CD4-positive, CD25-positive, alpha-beta regulatory T cell (primary cell): ENCODE measurements around the gene LEMD3. TPM values are rescaled to one million over a fixed set of nuclear protein-coding genes. Genes with fewer than 3 reads are reported as not detected.

ENCODE experiments used
- ATAC-seq, 2 donors: fragments of 150-1000 bp; cut with Tn5 transposase; one replicate each; pipeline ENCODE4 v1.10.0; 2021; ENCODE audit warnings: low read depth in 2 of 2, moderate number of reproducible peaks in 2 of 2, moderate library complexity in 1 of 2
- DNase-seq, 3 donors: peaks; one replicate each; pipeline versions ENCODE4 v3.0.0 to v3.0.0-alpha.2; 2012 to 2022; ENCODE audit warnings: mixed read lengths in 1 of 3
- H3K27ac ChIP-seq: one replicate; pipeline ENCODE4 v1.7.0; 2013; ENCODE audit warnings: mild to moderate bottlenecking, low read length; ENCODE audit not compliant: insufficient read depth, poor library complexity, severe bottlenecking
- H3K27me3 ChIP-seq: one replicate; pipeline ENCODE4 v1.7.0; 2013; ENCODE audit warnings: low read length; ENCODE audit not compliant: control insufficient read depth, insufficient read depth
- H3K36me3 ChIP-seq: one replicate; pipeline ENCODE4 v1.7.0; 2013; ENCODE audit warnings: mild to moderate bottlenecking, low read length, moderate library complexity; ENCODE audit not compliant: control insufficient read depth, insufficient read depth
- H3K4me1 ChIP-seq: 2 replicates; pipeline ENCODE4 v1.7.0; 2013; ENCODE audit warnings: mild to moderate bottlenecking, low read length; ENCODE audit not compliant: insufficient read depth, control insufficient read depth, poor library complexity, severe bottlenecking
- H3K4me3 ChIP-seq: one replicate; pipeline ENCODE4 v1.7.0; 2013; ENCODE audit warnings: low read depth, mild to moderate bottlenecking, low read length, moderate library complexity
- H3K9me3 ChIP-seq, 2 experiments: 1 replicate in 1 of 2; 2 replicates in 1 of 2; pipeline ENCODE4 v1.7.0; 2013; ENCODE audit warnings: low read length in 2 of 2, mild to moderate bottlenecking in 1 of 2, moderate library complexity in 1 of 2; ENCODE audit not compliant: control insufficient read depth in 2 of 2
- H3K27ac Mint-ChIP-seq, 3 donors: one replicate each; pipeline ENCODE4 v1.8.0; 2020 to 2022; ENCODE audit warnings: mild to moderate bottlenecking in 3 of 3, mixed read lengths in 3 of 3, moderate library complexity in 2 of 3
- H3K27me3 Mint-ChIP-seq: one replicate; pipeline ENCODE4 v1.8.0; 2022; ENCODE audit warnings: mild to moderate bottlenecking, mixed read lengths
- H3K36me3 Mint-ChIP-seq: one replicate; pipeline ENCODE4 v1.8.0; 2020; ENCODE audit warnings: mixed read lengths
- H3K4me1 Mint-ChIP-seq, 4 donors: one replicate each; pipeline ENCODE4 v1.8.0; 2020 to 2022; ENCODE audit warnings: mixed read lengths in 4 of 4, mild to moderate bottlenecking in 1 of 4
- H3K4me3 Mint-ChIP-seq, 4 donors: one replicate each; pipeline ENCODE4 v1.8.0; 2020 to 2022; ENCODE audit warnings: mild to moderate bottlenecking in 4 of 4, mixed read lengths in 4 of 4, moderate library complexity in 3 of 4
- H3K9me3 Mint-ChIP-seq, 7 donors: one replicate each; pipeline ENCODE4 v1.8.0; 2020 to 2022; ENCODE audit warnings: mixed read lengths in 7 of 7, mild to moderate bottlenecking in 3 of 7, moderate library complexity in 2 of 7
- polyA plus RNA-seq, 4 donors: library from polyadenylated mRNA; unstranded; fragments of 300-500 nt; fragmentation: Illumina TruSeq; gene quantifications; one replicate each; pipeline ENCODE4 v1.2.3, GENCODE V29; 2021
- total RNA-seq: library from RNA; stranded (reverse); gene quantifications from one replicate; pipeline ENCODE4 v1.2.3, GENCODE V29; 2022

The LEMD3 gene
- total and polyA plus RNA-seq, 5 donors from 2014 or later: 31.4 to 68.9 (median 37.4) TPM

DNA sequence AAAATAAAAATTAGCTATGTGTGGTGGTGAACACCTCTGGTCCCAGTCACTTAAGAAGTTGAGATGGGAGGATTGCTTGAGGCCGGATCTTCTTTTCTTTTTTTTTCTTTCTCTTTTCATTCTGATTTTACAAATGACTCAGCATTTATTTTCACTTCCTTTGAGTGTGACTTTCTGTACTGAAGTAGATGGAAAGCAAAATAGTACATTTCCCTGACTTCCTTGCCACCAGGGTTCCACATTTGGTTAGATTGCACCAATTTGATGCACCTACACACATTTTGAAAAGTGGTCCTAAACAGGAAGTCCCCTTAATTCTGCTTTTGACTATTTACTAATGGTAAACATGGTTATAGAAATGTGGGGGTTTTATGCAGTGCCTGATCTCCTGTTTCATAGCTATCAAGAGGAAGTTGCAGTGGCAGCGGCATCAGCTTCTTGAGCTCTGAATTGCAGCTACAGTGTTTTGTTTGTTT, 13.0 kb upstream of the LEMD3 start:
- Mint-ChIP-seq H3K9me3 (peaks cover 0 to 5% (median 0%) of the 10 kb centered on the region in 7 donors), H3K4me3 (peak overlapping the region; percentile 5 to 56 (median 28))
- peak overlapping the region; percentile 66 for H3K27ac ChIP-seq

DNA sequence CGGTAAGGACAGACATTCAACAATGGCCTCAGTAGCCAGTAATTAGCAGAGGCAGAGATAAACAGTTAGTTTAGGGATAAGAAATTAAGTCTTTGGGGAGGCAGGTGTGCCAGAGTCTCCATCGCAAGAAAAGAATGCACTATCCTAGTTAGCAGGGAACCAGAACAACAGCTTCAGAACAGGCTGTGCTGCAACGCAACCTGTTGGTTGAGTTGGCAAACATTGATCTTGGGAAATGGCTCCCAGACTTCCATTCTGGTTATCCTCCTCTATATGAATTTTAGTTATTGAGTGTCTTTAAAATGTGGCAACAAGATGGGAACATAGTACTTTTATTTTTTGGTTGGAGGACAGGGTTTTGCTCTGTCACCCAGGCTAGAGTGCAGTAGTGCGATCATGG, 12.3 kb upstream of the LEMD3 start:
- Mint-ChIP-seq H3K36me3 (no peaks in the 10 kb centered on the region), H3K4me3 (peak overlapping the region in 3 of 4 donors; percentile 5 to 56 (median 7)), H3K27ac (peak overlapping the region; percentile 23 to 83 (median 66)), H3K27me3 (peaks cover 21% of the 10 kb centered on the region), H3K9me3 (peaks cover 0 to 5% (median 0%) of the 10 kb centered on the region in 7 donors), H3K4me1 (peaks cover 12 to 17% (median 15%) of the 10 kb centered on the region in 4 donors)
- H3K36me3 ChIP-seq: no peaks in the 10 kb centered on the region
- H3K27ac ChIP-seq: peak overlapping the region; percentile 66
- no peaks in the 10 kb centered on the region for H3K9me3 ChIP-seq
- ATAC-seq (no peak), DNase-seq (no peak)
- H3K4me3 ChIP-seq: peak overlapping the region; percentile 61
- peaks cover 11% of the 10 kb centered on the region for H3K4me1 ChIP-seq
- peaks cover 6% of the 10 kb centered on the region for H3K27me3 ChIP-seq

More for the DNA sequence above, 13.0 kb upstream of the LEMD3 start:
- Histone ChIP-seq H3K27me3 (peaks cover 7% of the 10 kb centered on the region), H3K4me1 (peaks cover 11% of the 10 kb centered on the region), H3K4me3 (peak overlapping the region; percentile 61), H3K9me3 (no peaks in the 10 kb centered on the region), H3K36me3 (no peaks in the 10 kb centered on the region)
- ATAC-seq (peak; percentile 63 to 76), DNase-seq (peak in 2 of 3 donors; percentile 61 to 83)
- peaks cover 12 to 17% (median 15%) of the 10 kb centered on the region in 4 donors for H3K4me1 Mint-ChIP-seq
- peaks cover 22% of the 10 kb centered on the region for H3K27me3 Mint-ChIP-seq
- no peaks in the 10 kb centered on the region for H3K36me3 Mint-ChIP-seq
- H3K27ac Mint-ChIP-seq: peak overlapping the region; percentile 23 to 83 (median 66)

DNA sequence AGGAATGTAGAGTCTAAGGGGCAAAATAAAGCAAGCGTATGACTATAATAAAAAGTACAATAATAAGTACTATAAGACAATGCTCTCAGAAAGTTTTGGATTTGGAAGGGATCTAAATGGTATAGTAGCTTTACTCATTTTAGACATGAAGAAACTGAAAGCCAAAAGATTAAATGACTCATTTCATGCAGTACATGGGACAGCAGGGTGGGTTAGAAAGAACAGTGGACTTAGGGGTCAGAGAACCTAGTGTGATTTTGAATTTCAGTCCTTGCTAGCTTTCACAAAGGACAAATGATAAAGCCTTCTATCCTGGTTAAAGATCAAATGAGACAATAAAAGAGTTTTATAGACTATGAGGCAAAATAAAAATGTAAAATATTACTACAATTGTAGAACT, 6.8 kb upstream of the LEMD3 start:
- DNase-seq (no peak), ATAC-seq (no peak)
- H3K36me3 ChIP-seq: no peaks in the 10 kb centered on the region
- H3K27me3 ChIP-seq: peaks cover 14% of the 10 kb centered on the region
- Mint-ChIP-seq H3K36me3 (no peaks in the 10 kb centered on the region), H3K27me3 (peaks cover 38% of the 10 kb centered on the region), H3K9me3 (peaks cover 0 to 5% (median 0%) of the 10 kb centered on the region in 7 donors), H3K4me3 (no peak overlapping the region), H3K4me1 (peaks cover 0 to 11% (median under 1%) of the 10 kb centered on the region in 4 donors), H3K27ac (no peak overlapping the region)
- no peaks in the 10 kb centered on the region for H3K9me3 ChIP-seq
- no peaks in the 10 kb centered on the region for H3K4me1 ChIP-seq
- H3K27ac ChIP-seq: no peak overlapping the region
- H3K4me3 ChIP-seq: no peak overlapping the region

DNA sequence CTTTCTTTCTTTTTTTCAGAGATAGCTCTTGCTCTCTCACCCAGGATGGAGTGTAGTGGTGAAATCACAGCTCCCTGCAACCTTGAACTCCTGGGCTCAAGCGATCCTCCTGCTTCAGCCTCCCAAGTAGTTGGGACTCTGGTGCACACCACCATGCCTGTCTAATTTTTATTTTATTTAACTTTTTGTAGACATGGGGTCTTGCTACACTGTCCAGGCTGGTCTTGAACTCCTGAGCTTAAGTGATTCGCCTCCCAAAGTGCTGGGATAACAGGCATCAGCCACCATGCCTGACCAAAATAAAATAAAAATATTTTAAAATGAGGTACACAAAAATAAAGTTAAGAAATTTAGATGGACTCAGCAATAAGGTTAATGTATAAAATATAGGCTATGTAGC, 5.1 kb upstream of the LEMD3 start:
- DNase-seq (no peak), ATAC-seq (no peak)
- H3K4me3 Mint-ChIP-seq: no peak overlapping the region
- H3K36me3 ChIP-seq: no peaks in the 10 kb centered on the region
- H3K27me3 ChIP-seq: peaks cover 14% of the 10 kb centered on the region
- H3K9me3 ChIP-seq: no peaks in the 10 kb centered on the region
- no peak overlapping the region for H3K4me3 ChIP-seq
- peaks cover 11% of the 10 kb centered on the region for H3K4me1 ChIP-seq
- H3K9me3 Mint-ChIP-seq: peaks cover 0 to 5% (median 0%) of the 10 kb centered on the region in 7 donors
- H3K4me1 Mint-ChIP-seq: peaks cover 4 to 16% (median 7%) of the 10 kb centered on the region in 4 donors
- H3K27ac ChIP-seq: no peak overlapping the region
- H3K27me3 Mint-ChIP-seq: peaks cover 42% of the 10 kb centered on the region
- H3K36me3 Mint-ChIP-seq: no peaks in the 10 kb centered on the region
- no peak overlapping the region for H3K27ac Mint-ChIP-seq

DNA sequence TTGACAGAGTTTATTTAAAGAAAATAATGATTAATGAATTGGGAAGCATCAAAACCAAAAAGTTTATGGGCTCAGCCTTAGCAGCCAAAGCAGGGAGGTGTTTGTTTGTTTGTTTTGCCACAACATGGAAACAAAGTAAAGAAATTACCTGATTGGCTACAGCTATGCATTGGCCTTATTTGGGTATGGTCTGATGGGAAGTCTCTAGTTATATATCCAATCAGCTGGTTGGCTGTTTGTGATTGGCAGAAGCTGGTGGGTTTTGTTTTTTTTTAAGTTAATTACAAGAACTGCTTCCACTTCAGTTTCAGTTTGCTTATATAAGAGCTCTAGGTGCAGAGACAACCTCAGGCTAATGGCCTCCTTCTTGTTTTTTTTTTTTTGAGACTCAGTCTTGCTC, 4.6 kb upstream of the LEMD3 start:
- no peaks in the 10 kb centered on the region for H3K36me3 Mint-ChIP-seq
- peaks cover 4 to 16% (median 10%) of the 10 kb centered on the region in 4 donors for H3K4me1 Mint-ChIP-seq
- Histone ChIP-seq H3K4me1 (peaks cover 12% of the 10 kb centered on the region), H3K27ac (no peak overlapping the region), H3K27me3 (peaks cover 11% of the 10 kb centered on the region), H3K36me3 (no peaks in the 10 kb centered on the region), H3K4me3 (no peak overlapping the region), H3K9me3 (no peaks in the 10 kb centered on the region)
- no peak overlapping the region for H3K4me3 Mint-ChIP-seq
- ATAC-seq (no peak), DNase-seq (no peak)
- H3K27me3 Mint-ChIP-seq: peaks cover 40% of the 10 kb centered on the region
- H3K9me3 Mint-ChIP-seq: peaks cover 0 to 5% (median 0%) of the 10 kb centered on the region in 7 donors
- no peak overlapping the region for H3K27ac Mint-ChIP-seq

DNA sequence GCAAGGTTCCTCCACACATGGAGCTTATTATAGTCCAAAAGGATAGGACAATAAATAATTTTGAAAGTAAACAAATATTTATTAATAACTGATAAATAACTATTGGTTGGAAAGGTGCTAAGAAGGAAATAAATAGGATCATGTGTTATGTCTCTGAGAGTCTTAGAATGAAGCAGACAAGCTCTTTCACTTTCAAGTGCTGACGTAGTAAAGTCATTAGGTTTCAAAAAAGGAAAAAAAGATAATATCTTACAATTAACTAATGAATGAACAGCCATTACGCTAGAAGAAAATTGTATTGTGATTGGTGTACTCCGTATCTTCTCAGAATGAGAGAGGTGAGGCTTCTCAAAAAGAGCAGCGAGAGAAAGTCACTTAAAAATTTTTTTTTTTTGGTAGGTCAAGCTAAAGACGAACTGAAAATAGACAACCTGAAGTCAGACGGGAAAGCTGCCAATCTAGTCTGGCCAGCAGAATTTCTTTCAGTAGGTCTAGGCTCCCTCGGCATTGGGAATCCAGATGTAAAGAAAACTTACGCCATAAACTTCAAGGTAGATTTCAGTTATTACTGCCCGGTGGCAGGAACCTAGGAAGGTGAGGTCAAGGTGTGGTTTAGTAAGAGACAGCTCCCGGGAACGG, 583 bp upstream of the LEMD3 start:
- DNase-seq (peak in 2 of 3 donors; percentile 55 to 65), ATAC-seq (no peak)
- no peaks in the 10 kb centered on the region for H3K9me3 ChIP-seq
- Mint-ChIP-seq H3K4me1 (peaks cover 20 to 46% (median 30%) of the 10 kb centered on the region in 4 donors), H3K36me3 (peaks cover 8% of the 10 kb centered on the region), H3K27me3 (peaks cover 8% of the 10 kb centered on the region), H3K27ac (peak overlapping the region; percentile 99), H3K9me3 (peaks cover 0 to 2% (median 0%) of the 10 kb centered on the region in 7 donors), H3K4me3 (peak overlapping the region; percentile 92 to 100 (median 98))
- H3K27me3 ChIP-seq: peaks cover 2% of the 10 kb centered on the region
- H3K4me3 ChIP-seq: peak overlapping the region; percentile 97
- peaks cover 52% of the 10 kb centered on the region for H3K4me1 ChIP-seq
- no peaks in the 10 kb centered on the region for H3K36me3 ChIP-seq
- H3K27ac ChIP-seq: peak overlapping the region; percentile 93

DNA sequence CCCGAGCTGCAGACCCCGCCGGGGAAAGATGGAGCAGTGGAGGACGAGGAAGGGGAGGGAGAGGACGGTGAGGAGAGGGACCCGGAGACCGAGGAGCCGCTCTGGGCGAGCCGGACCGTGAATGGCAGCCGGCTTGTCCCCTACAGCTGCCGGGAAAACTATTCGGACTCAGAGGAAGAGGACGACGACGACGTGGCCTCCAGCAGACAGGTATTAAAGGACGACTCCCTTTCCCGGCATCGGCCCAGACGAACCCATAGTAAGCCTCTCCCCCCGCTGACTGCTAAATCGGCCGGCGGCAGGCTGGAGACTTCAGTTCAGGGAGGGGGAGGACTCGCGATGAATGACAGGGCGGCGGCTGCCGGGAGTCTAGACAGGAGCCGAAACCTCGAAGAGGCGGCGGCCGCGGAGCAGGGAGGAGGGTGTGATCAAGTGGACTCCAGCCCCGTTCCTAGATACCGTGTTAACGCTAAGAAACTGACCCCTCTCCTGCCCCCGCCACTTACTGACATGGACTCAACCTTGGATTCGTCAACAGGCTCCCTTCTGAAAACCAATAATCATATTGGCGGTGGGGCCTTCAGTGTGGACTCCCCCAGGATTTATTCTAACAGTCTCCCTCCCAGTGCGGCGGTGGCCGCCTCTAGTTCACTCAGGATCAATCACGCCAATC, 962 bp downstream of the LEMD3 start:
- peaks cover 8% of the 10 kb centered on the region for H3K36me3 Mint-ChIP-seq

More for the DNA sequence above, 962 bp downstream of the LEMD3 start:
- DNase-seq (peak; percentile 53 to 78 (median 63)), ATAC-seq (peak; percentile 7 to 9)
- H3K36me3 ChIP-seq: peaks cover 3% of the 10 kb centered on the region
- Mint-ChIP-seq H3K4me1 (peaks cover 20 to 47% (median 30%) of the 10 kb centered on the region in 4 donors), H3K27me3 (peaks cover 8% of the 10 kb centered on the region), H3K27ac (peak overlapping the region; percentile 90 to 99 (median 93)), H3K4me3 (peak overlapping the region; percentile 92 to 100 (median 94)), H3K9me3 (peaks cover 0 to 2% (median 0%) of the 10 kb centered on the region in 7 donors)
- no peaks in the 10 kb centered on the region for H3K9me3 ChIP-seq
- H3K27me3 ChIP-seq: peaks cover 2% of the 10 kb centered on the region
- peaks cover 66% of the 10 kb centered on the region for H3K4me1 ChIP-seq
- H3K27ac ChIP-seq: peak overlapping the region; percentile 93
- H3K4me3 ChIP-seq: peak overlapping the region; percentile 97
